Left ventricle myocardium inferior (tissue), 1 donor: Measurements from ENCODE around the gene CRYBB1. TPM values are rescaled to one million over a fixed set of nuclear protein-coding genes. Genes with fewer than 3 reads are reported as not detected.

Experiments
- DNase-seq: peaks from one replicate; pipeline ENCODE4 v3.0.0-alpha.2; 2020
- H3K27ac ChIP-seq: fragments of 200-600 bp; replicated peaks from 2 replicates; pipeline ENCODE4 v1.8.0; 2021
- H3K27me3 ChIP-seq: fragments of 200-600 bp; 2 replicates; pipeline ENCODE4 v1.8.0; 2021; ENCODE audit warnings: low read depth
- H3K36me3 ChIP-seq: fragments of 200-600 bp; 2 replicates; pipeline ENCODE4 v1.8.0; 2021
- H3K4me1 ChIP-seq: fragments of 200-600 bp; 2 replicates; pipeline ENCODE4 v1.8.0; 2021
- H3K4me3 ChIP-seq: fragments of 200-600 bp; 2 replicates; pipeline ENCODE4 v1.8.0; 2021; ENCODE audit warnings: mild to moderate bottlenecking, moderate library complexity
- H3K9me3 ChIP-seq: fragments of 200-600 bp; replicated peaks from 2 replicates; pipeline ENCODE4 v1.8.0; 2021
- CTCF ChIP-seq: fragments of 200-600 bp; IDR thresholded peaks from 2 replicates; pipeline ENCODE4 v1.8.0; 2021; ENCODE audit warnings: antibody characterized with exemption, mild to moderate bottlenecking, borderline replicate concordance
- intact Hi-C: fragments of 100-400 bp; cut with micrococcal nuclease; formaldehyde crosslinking; loops from one replicate; pipeline ENCODE4 v1.11.0; 2022
- total RNA-seq: library from RNA; stranded (reverse); fragmentation: NEBNext Ultra II Directional; extraction: Animal tissue kit (Norgen Biotek cat#: 25700); gene quantifications from one replicate; pipeline ENCODE4 v1.2.1, GENCODE V29; 2021
- donor health status: DM: no; HTN: yes; CAD: no; lungs with severe emphysema.

Gene CRYBB1
- total RNA-seq, 1 donor from 2014 or later, result 0.66 TPM

GRCh38 chr22:26610072-26610958, 7.5 kb downstream of the CRYBB1 start:
- no peak overlapping the region for H3K27ac ChIP-seq
- peaks cover 30% of the 10 kb centered on the region for H3K27me3 ChIP-seq
- H3K4me1 ChIP-seq, result peaks cover 3% of the 10 kb centered on the region
- no peaks in the 10 kb centered on the region for H3K9me3 ChIP-seq
- no peak overlapping the region for H3K4me3 ChIP-seq
- no peak for TF ChIP-seq CTCF
- H3K36me3 ChIP-seq, result no peaks in the 10 kb centered on the region
- DNase-seq, result peak; percentile 24
- intact Hi-C loops, result no loop called here

GRCh38 chr22:26609287-26609686, 8.5 kb downstream of the CRYBB1 start:
- no peak for DNase-seq
- H3K27ac ChIP-seq, result no peak overlapping the region
- H3K9me3 ChIP-seq, result no peaks in the 10 kb centered on the region
- H3K4me3 ChIP-seq, result no peak overlapping the region
- peaks cover 21% of the 10 kb centered on the region for H3K27me3 ChIP-seq
- H3K4me1 ChIP-seq, result peaks cover 3% of the 10 kb centered on the region
- no peaks in the 10 kb centered on the region for H3K36me3 ChIP-seq
- intact Hi-C loops, result no loop called here
- no peak for TF ChIP-seq CTCF

DNA sequence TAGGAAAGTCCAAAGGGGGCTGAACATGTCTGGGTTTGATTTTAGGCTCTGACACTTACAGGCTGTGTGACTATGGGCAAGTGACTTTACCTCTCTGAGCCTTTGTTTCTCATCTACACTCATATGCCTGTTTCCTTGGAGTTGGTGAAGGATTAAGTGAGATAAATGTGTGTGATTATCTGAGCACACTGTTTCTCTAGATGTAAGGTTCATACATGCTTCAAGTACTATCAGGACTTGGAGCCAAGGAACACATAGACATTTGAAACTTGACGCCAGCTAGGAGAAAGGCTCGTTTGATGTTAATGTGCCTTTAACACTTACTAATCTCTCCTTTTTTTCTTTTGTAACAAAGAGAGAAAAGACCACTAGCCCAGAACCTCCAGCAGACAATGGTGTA, 9.7 kb downstream of the CRYBB1 start:
- Histone ChIP-seq H3K27me3 (peaks cover 12% of the 10 kb centered on the region), H3K36me3 (no peaks in the 10 kb centered on the region), H3K4me1 (no peaks in the 10 kb centered on the region), H3K27ac (no peak overlapping the region), H3K4me3 (no peak overlapping the region), H3K9me3 (no peaks in the 10 kb centered on the region)
- no peak for TF ChIP-seq CTCF
- intact Hi-C loops, result no loop called here
- DNase-seq, result no peak

- H3K4me1 ChIP-seq, result no peaks in the 10 kb centered on the region
- H3K27ac ChIP-seq, result no peak overlapping the region
- no peaks in the 10 kb centered on the region for H3K36me3 ChIP-seq
- intact Hi-C loops, result no loop called here
- TF ChIP-seq CTCF, result no peak
- no peaks in the 10 kb centered on the region for H3K9me3 ChIP-seq
- H3K4me3 ChIP-seq, result no peak overlapping the region
- DNase-seq, result no peak
- no peaks in the 10 kb centered on the region for H3K27me3 ChIP-seq
These were observed 11.2 kb downstream of the CRYBB1 start for GRCh38 chr22:26606611-26607010.

- no peaks in the 10 kb centered on the region for H3K4me1 ChIP-seq
- H3K36me3 ChIP-seq, result no peaks in the 10 kb centered on the region
- H3K27ac ChIP-seq, result no peak overlapping the region
- no peaks in the 10 kb centered on the region for H3K9me3 ChIP-seq
- intact Hi-C loops, result no loop called here
- no peaks in the 10 kb centered on the region for H3K27me3 ChIP-seq
- no peak for TF ChIP-seq CTCF
- DNase-seq, result no peak
- no peak overlapping the region for H3K4me3 ChIP-seq
These were observed 13.5 kb downstream of the CRYBB1 start for GRCh38 chr22:26604368-26604767.
